DOHH2 (cell line): ENCODE data around the gene GNS.

Experiments
- H3F3A ChIP-seq: fragments of 200-600 bp; sonication (generic), shearing (Covaris generic); 2 replicates; pipeline ENCODE4 v1.6.0; 2016; ENCODE audit warnings: antibody characterized with exemption, mild to moderate bottlenecking; ENCODE audit not compliant: control insufficient read depth, insufficient read depth
- H3K27ac ChIP-seq: fragments of 200-600 bp; sonication (generic); 2 replicates; pipeline ENCODE4 v1.5.1; 2014; ENCODE audit warnings: low read depth, mild to moderate bottlenecking, low read length, moderate library complexity
- H3K27me3 ChIP-seq: fragments of 200-600 bp; sonication (generic); 2 replicates; pipeline ENCODE4 v1.6.1; 2014; ENCODE audit warnings: mild to moderate bottlenecking, low read length, mixed read lengths; ENCODE audit not compliant: control insufficient read depth
- H3K36me3 ChIP-seq: fragments of 200-600 bp; sonication (generic); 2 replicates; pipeline ENCODE4 v1.6.1; 2014; ENCODE audit warnings: mild to moderate bottlenecking, low read length, moderate library complexity, mixed read lengths; ENCODE audit not compliant: control insufficient read depth
- H3K4me1 ChIP-seq: fragments of 200-600 bp; sonication (generic); 2 replicates; pipeline ENCODE4 v1.6.1; 2014; ENCODE audit warnings: mild to moderate bottlenecking, low read length, mixed read lengths; ENCODE audit not compliant: control insufficient read depth
- H3K4me2 ChIP-seq: fragments of 200-600 bp; sonication (generic); 2 replicates; pipeline ENCODE4 v1.6.0; 2014; ENCODE audit warnings: mild to moderate bottlenecking, low read length, moderate library complexity
- H3K4me3 ChIP-seq: fragments of 200-600 bp; sonication (generic); 2 replicates; pipeline ENCODE4 v1.5.1; 2014; ENCODE audit warnings: mild to moderate bottlenecking, low read length, mixed read lengths
- H3K79me2 ChIP-seq: fragments of 200-600 bp; sonication (generic); 2 replicates; pipeline ENCODE4 v1.6.1; 2014; ENCODE audit warnings: mild to moderate bottlenecking, low read length, mixed read lengths; ENCODE audit not compliant: control insufficient read depth
- H3K9me2 ChIP-seq: fragments of 200-600 bp; sonication (generic); replicated peaks from 2 replicates; pipeline ENCODE4 v1.6.1; 2014; ENCODE audit warnings: mild to moderate bottlenecking, low read length, mixed read lengths; ENCODE audit not compliant: control insufficient read depth
- H3K9me3 ChIP-seq: fragments of 200-600 bp; sonication (generic); 2 replicates; pipeline ENCODE4 v1.6.1; 2014; ENCODE audit warnings: antibody characterized with exemption, low read length, mixed read lengths; ENCODE audit not compliant: control insufficient read depth, insufficient read depth
- H4K20me1 ChIP-seq: fragments of 200-600 bp; sonication (generic); 2 replicates; pipeline ENCODE4 v1.6.0; 2014; ENCODE audit warnings: low read depth, mild to moderate bottlenecking, antibody characterized with exemption, low read length, moderate library complexity; ENCODE audit not compliant: control insufficient read depth, insufficient read depth
- EZH2phosphoT487 ChIP-seq: fragments of 200-600 bp; sonication (generic); IDR thresholded peaks from 2 replicates; pipeline ENCODE4 v1.6.1; 2017; ENCODE audit warnings: borderline replicate concordance, mild to moderate bottlenecking, antibody characterized with exemption, low read length, moderate library complexity, mixed read lengths
- TF ChIP-seq, protein P1 (sequence below): fragments of 200-600 bp; sonication (generic); IDR thresholded peaks from one replicate; pipeline ENCODE4 v1.5.1; 2014; ENCODE audit warnings: antibody characterized with exemption, mild to moderate bottlenecking, low read depth, low read length; ENCODE audit not compliant: poor library complexity, severe bottlenecking

Gene GNS

DNA sequence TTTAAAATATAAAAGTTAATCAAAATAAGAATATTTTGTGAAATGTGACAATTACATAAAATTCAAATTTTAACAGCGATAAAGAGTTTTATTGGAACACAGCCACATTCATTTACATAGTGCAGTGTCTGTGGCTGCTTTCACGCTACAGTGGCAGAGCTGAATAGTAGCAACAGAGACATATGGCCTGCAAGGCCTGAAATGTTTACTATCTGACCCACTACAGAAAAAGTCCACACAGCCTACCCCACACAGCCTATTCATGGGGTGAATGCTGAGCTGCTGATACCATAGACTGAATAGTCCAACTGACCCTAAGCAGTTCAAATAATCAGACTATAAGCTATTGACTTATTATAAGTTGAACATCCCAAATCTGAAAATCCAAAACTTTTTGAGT, 13.2 kb downstream of the GNS start:
- no peaks in the 10 kb centered on the region for H3F3A ChIP-seq
- no peak overlapping the region for H3K4me3 ChIP-seq
- H3K4me2 ChIP-seq: no peak overlapping the region
- H3K4me1 ChIP-seq: no peaks in the 10 kb centered on the region
- no peaks in the 10 kb centered on the region for H3K79me2 ChIP-seq
- H3K36me3 ChIP-seq: peaks cover 26% of the 10 kb centered on the region
- H3K27me3 ChIP-seq: no peaks in the 10 kb centered on the region
- H3K9me3 ChIP-seq: no peaks in the 10 kb centered on the region
- no peaks in the 10 kb centered on the region for H3K9me2 ChIP-seq
- no peak for TF ChIP-seq EZH2phosphoT487
- TF ChIP-seq, protein P1, sequence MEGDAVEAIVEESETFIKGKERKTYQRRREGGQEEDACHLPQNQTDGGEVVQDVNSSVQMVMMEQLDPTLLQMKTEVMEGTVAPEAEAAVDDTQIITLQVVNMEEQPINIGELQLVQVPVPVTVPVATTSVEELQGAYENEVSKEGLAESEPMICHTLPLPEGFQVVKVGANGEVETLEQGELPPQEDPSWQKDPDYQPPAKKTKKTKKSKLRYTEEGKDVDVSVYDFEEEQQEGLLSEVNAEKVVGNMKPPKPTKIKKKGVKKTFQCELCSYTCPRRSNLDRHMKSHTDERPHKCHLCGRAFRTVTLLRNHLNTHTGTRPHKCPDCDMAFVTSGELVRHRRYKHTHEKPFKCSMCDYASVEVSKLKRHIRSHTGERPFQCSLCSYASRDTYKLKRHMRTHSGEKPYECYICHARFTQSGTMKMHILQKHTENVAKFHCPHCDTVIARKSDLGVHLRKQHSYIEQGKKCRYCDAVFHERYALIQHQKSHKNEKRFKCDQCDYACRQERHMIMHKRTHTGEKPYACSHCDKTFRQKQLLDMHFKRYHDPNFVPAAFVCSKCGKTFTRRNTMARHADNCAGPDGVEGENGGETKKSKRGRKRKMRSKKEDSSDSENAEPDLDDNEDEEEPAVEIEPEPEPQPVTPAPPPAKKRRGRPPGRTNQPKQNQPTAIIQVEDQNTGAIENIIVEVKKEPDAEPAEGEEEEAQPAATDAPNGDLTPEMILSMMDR: no peak
- no peaks in the 10 kb centered on the region for H4K20me1 ChIP-seq
- no peak overlapping the region for H3K27ac ChIP-seq

DNA sequence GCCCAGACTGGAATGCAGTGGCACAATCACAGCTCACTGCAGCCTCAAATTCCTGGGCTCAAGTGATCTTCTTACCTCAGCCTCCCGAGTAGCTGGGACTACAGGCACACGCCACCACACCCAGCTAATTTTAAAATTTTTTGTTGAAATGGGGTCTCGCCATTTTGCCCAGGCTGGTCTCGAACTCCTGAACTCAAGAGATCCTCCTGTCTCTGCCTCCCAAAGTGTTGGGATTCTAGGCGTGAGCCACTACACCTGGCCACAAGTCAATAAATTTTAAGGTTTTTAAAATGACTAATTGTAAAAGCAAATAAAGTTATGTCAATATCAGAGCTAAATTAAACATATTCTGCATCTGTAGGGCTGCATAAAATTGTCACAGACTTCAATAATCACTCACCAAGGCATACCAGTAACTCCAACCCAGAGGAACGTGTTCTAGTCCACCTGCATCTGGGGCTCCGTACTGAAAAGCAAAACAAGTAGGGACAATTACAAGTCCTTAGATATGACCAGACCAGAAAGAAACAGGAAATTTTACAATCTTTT, 13.9 kb downstream of the GNS start:
- Histone ChIP-seq H3K9me2 (no peaks in the 10 kb centered on the region), H3K9me3 (no peaks in the 10 kb centered on the region), H4K20me1 (no peaks in the 10 kb centered on the region), H3F3A (no peaks in the 10 kb centered on the region), H3K27ac (no peak overlapping the region), H3K4me3 (no peak overlapping the region), H3K4me1 (no peaks in the 10 kb centered on the region), H3K36me3 (peaks cover 26% of the 10 kb centered on the region), H3K79me2 (no peaks in the 10 kb centered on the region), H3K4me2 (no peak overlapping the region), H3K27me3 (no peaks in the 10 kb centered on the region)
- no peak for TF ChIP-seq EZH2phosphoT487
- TF ChIP-seq, protein P1: no peak

DNA sequence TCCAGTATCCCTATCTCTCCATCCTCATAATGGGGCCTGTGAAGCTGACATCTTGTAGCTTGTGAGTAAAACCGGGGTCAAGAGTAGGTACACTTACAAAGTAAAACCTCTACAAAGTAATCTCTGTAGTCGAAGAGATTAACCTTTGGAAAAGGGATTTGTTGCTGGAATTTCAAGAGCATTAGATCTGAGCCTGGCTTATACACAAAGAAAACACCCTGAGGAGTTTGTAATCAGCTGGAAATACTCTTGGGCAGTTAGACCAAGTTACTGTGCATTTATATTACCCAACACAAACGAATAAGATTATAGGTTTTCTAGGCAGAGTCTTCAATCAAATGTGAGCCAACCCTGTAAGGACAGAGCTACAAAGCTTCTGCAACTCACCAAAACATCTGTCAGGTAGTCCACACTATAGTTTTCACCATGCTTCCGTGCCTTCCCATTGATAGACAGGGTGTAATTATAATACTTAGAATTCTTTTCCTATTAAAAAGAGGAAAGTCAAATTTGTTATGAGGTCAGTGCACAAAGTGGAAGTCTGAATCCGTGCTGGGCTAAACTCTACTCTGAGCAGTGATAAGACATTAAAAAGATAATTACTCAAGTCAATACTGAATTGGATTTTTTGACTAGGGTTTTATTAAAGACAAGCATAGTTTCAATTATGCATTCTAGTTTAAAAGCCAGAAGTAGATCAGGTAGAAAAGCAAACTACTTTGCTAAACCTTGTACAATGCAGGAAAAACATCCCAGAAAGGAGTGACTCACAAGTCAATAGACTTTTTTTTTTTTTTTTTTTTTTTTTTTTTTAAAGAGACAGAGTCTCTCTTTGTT, 14.6 kb downstream of the GNS start:
- H3K79me2 ChIP-seq: no peaks in the 10 kb centered on the region
- TF ChIP-seq EZH2phosphoT487: no peak
- TF ChIP-seq, protein P1: no peak
- no peak overlapping the region for H3K4me2 ChIP-seq
- H3K9me2 ChIP-seq: no peaks in the 10 kb centered on the region
- H3K4me1 ChIP-seq: no peaks in the 10 kb centered on the region
- H3K9me3 ChIP-seq: no peaks in the 10 kb centered on the region
- H4K20me1 ChIP-seq: no peaks in the 10 kb centered on the region
- H3F3A ChIP-seq: no peaks in the 10 kb centered on the region
- H3K27me3 ChIP-seq: no peaks in the 10 kb centered on the region
- H3K27ac ChIP-seq: no peak overlapping the region
- peaks cover 31% of the 10 kb centered on the region for H3K36me3 ChIP-seq
- no peak overlapping the region for H3K4me3 ChIP-seq
